Medulla oblongata (tissue), 1 donor: ENCODE results near the gene P4HA1.

Experiments
- DNase-seq: peaks from one replicate; pipeline ENCODE4 v3.0.0-alpha.2; 2015; ENCODE audit errors: extremely low spot score

P4HA1 gene

DNA sequence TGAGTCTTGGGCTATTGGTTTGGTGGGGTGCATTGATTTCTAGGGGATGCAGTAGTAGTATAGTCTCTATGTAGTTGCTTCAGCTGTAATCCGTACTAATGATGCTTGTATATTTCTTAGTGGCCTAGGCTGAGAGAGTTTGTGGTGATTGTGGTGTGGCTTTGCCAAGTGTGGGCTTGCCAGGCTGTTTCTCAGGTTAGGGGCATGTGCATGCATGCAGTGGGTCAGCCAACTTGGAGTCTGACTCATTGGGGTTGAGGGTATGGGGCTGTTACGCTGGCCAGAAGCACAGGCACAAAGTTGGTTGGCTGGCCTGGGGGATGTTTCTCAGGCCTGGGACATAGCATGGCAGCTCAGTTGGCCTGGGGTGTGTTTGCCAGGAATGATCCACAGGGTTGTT lies 116.3 kb downstream of the P4HA1 start:
- DNase-seq = no peak

DNA sequence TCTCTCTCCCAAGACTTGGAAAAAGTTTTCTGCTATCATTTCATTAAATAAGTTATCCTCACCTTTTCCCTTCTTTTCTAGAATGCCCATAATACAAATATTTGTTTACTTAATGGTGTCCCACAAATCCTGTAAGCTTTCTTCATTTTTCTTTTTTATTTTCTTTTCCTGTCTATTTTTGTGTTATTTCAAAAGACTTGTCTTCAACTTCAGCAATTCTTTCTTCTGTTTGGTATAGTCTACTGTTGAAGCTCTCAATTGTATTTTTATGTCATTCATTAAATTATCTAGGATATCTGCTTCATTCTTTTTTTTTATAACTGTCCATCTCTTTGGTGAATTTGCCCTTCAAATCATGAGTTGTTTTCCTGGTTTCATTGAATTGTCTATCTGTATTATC lies 117.0 kb downstream of the P4HA1 start:
- no peak for DNase-seq

DNA sequence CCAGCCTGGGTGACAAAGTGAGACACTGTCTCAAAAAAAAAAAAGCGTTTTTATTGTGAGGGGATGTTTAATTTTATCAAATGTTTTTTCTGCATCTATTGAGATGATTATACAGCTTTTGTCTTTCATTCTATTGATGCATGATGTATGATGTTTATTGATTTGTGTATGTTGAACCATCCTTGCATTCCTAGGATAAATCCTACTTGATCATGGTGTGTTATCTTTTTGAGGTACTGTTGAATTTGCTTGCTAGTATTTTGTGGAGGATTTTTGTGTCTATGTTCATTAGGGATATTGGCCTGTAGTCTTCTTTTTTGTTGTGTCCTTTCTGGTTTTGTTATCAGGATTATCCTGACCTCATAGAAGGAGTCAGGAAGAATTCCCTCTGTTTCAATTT lies 119.8 kb downstream of the P4HA1 start:
- DNase-seq = no peak
